GM18858 (cell line): ENCODE data around the gene PIMREG.

Experiments used
- ATAC-seq: cut with Tn5 transposase; IDR thresholded peaks from one replicate; pipeline ENCODE4 v1.9.1; 2021; ENCODE audit not compliant: unreplicated experiment

Gene PIMREG

DNA sequence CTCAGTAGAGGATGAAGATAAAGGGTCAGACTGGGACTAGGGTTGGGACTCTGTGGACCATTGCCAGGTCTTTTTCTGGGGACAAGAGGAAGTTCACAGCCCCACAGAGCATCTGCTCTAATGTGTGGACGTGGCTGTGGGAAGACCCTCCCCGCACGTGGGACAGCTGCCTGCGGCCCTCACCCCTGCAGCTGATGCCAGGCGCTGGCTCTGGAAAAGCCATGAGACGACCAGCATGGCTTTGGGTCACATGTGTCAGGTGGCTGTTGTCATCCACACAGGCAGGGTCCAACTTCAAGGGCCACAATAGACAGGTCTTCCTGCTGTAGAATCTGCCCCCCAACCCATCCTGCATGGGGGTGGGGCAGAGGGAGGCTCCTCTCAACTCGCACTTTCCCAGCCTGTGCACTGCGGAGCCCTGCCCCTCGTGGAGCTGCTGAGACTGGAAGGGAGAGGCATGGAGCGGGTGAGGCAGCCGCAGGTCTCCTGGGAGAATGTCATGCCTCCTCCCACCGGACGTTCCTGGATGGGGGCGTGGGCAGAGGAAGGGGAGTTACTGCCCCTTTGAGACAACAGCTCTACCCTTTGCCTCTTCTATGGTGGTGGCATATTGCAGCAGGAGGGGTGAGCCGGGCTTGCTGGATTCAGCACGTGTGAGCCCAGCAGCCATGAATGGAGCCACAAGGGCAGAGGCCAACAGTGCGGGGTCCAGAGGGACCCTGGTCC, 53.4 kb downstream of the PIMREG start:
- ATAC-seq: no peak

- ATAC-seq: no peak
Measured at GRCh38 chr17:6498356-6498755, 54.1 kb downstream of the PIMREG start.

DNA sequence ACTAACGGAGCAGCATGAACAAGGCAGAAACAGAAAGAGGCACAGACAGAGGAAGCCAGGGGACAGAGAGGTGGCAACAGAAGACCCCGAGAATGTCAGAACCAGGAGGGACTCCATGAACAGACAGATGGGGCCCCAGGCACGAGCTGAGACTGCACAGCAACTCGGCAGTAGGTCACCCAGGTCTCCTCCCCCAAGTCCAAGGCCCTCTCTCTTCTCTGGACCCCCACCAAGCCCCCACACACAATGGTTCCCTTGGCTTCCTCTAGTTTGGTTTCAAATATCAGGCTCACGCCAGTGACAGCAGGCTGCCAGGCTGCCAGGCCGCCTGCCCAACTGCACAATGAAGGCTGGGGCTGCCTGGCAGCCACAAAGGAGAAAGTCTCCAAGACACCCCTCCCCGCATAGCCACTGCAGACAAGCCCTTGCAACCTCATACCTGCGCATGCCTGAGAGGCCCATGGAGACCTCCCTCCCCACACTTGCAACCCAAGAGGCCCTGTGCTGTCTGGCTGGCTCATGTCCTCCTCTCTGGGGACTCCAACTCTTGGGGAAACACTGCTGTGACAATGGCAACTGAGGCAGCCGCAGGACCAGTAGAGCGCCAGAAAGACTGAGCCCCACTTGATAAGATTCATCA, 54.8 kb downstream of the PIMREG start:
- ATAC-seq: no peak
